Measurements from ENCODE around the gene TMEM51. TPM values are rescaled to one million over a fixed set of nuclear protein-coding genes. Genes with fewer than 3 reads are reported as not detected.

Gene TMEM51
- total and polyA plus RNA-seq, 4 experiments from 2014 or later, result 0.47 to 0.61 TPM; not detected in 2

GRCh38 chr1:15148941-15149340, 4.6 kb upstream of the TMEM51 start:
- H3K27ac Mint-ChIP-seq, result no peak overlapping the region
- no peak overlapping the region for H3K4me3 Mint-ChIP-seq
- no peaks in the 10 kb centered on the region for H3K36me3 ChIP-seq (ENCODE audit: insufficient read depth, low read length)
- H3K27me3 Mint-ChIP-seq, result peaks cover 36 to 49% of the 10 kb centered on the region in 2 donors
- peaks cover 0 to 12% (median under 1%) of the 10 kb centered on the region in 4 donors for H3K4me1 Mint-ChIP-seq
- peaks cover 12% of the 10 kb centered on the region for H3K27me3 ChIP-seq (ENCODE audit: insufficient read depth, low read length)
- no peak overlapping the region for H3K4me3 ChIP-seq (ENCODE audit: low read length in 2 of 2)
- no peaks in the 10 kb centered on the region for H3K9me3 ChIP-seq (ENCODE audit: control insufficient read depth in 1 of 2, low read length in 2 of 2)
- H3K9me3 Mint-ChIP-seq, result peaks cover 0 to 5% (median under 1%) of the 10 kb centered on the region in 8 donors
- no peak for DNase-seq
- peaks cover 0 to 3% of the 10 kb centered on the region in 2 donors for H3K36me3 Mint-ChIP-seq
- no peak overlapping the region for H3K27ac ChIP-seq (ENCODE audit: low read depth, low read length)
- intact Hi-C loops (cut with micrococcal nuclease), result no loop called here
- peaks cover 13% of the 10 kb centered on the region for H3K4me1 ChIP-seq (ENCODE audit: insufficient read depth, low read length)
- CTCF ChIA-PET (ENCODE audit: partially characterized antibody), result no interaction called here
- POLR2A ChIA-PET (ENCODE audit: partially characterized antibody), result no interaction called here

DNA sequence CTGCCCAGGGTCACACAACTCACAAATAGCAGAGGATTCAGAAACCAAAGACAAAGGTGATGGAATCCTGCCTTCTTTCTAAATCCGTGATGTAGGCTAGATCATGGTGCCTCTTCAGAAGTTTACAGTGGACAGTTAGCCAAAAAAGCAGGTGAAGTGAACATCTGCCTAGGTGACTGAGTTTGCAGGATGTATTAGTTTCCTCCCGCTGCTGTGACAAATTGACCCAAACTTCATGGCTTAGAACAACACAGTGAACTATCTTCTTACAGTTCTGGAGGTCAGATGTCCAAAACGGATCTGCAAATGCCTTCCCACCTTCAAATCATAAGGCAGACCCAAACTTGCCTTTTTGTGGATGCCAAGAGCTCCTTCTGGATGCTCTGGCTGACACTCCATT, 3.2 kb upstream of the TMEM51 start:
- Histone ChIP-seq H3K36me3 (ENCODE audit: insufficient read depth, low read length) (no peaks in the 10 kb centered on the region), H3K27me3 (ENCODE audit: insufficient read depth, low read length) (peaks cover 12% of the 10 kb centered on the region), H3K9me3 (ENCODE audit: control insufficient read depth in 1 of 2, low read length in 2 of 2) (no peaks in the 10 kb centered on the region), H3K4me1 (ENCODE audit: insufficient read depth, low read length) (peaks cover 17% of the 10 kb centered on the region), H3K27ac (ENCODE audit: low read depth, low read length) (no peak overlapping the region), H3K4me3 (ENCODE audit: low read length in 2 of 2) (no peak overlapping the region)
- DNase-seq, result no peak
- Mint-ChIP-seq H3K27ac (no peak overlapping the region), H3K4me1 (peaks cover 3 to 21% (median 8%) of the 10 kb centered on the region in 4 donors), H3K9me3 (peaks cover 0 to 5% (median under 1%) of the 10 kb centered on the region in 8 donors), H3K4me3 (no peak overlapping the region), H3K36me3 (peaks cover 0 to 3% of the 10 kb centered on the region in 2 donors), H3K27me3 (peaks cover 39 to 45% of the 10 kb centered on the region in 2 donors)
- CTCF ChIA-PET (ENCODE audit: partially characterized antibody), result interaction anchor here (1.3 kb wide), 1 partner anchor 22 kb away, joined by 6 read pairs; no protein-coding TSS in a partner anchor
- intact Hi-C loops (cut with micrococcal nuclease), result no loop called here
- POLR2A ChIA-PET (ENCODE audit: partially characterized antibody), result no interaction called here

- POLR2A ChIA-PET (ENCODE audit: partially characterized antibody), result no interaction called here
- Mint-ChIP-seq H3K9me3 (peaks cover 0 to 5% (median under 1%) of the 10 kb centered on the region in 8 donors), H3K4me3 (peak overlapping the region in 1 of 8 donors; percentile 5), H3K27me3 (peaks cover 43 to 44% of the 10 kb centered on the region in 2 donors), H3K27ac (no peak overlapping the region), H3K4me1 (peaks cover 7 to 31% (median 16%) of the 10 kb centered on the region in 4 donors), H3K36me3 (peaks cover 0 to 3% of the 10 kb centered on the region in 2 donors)
- Histone ChIP-seq H3K36me3 (ENCODE audit: insufficient read depth, low read length) (no peaks in the 10 kb centered on the region), H3K27me3 (ENCODE audit: insufficient read depth, low read length) (peaks cover 12% of the 10 kb centered on the region), H3K4me3 (ENCODE audit: low read length in 2 of 2) (no peak overlapping the region), H3K4me1 (ENCODE audit: insufficient read depth, low read length) (peaks cover 24% of the 10 kb centered on the region), H3K27ac (ENCODE audit: low read depth, low read length) (no peak overlapping the region), H3K9me3 (ENCODE audit: control insufficient read depth in 1 of 2, low read length in 2 of 2) (no peaks in the 10 kb centered on the region)
- intact Hi-C loops (cut with micrococcal nuclease), result no loop called here
- CTCF ChIA-PET (ENCODE audit: partially characterized antibody), result interaction anchor here (1.3 kb wide), 1 partner anchor 23 kb away, joined by 6 read pairs; no protein-coding TSS in a partner anchor
- no peak for DNase-seq
Measured at GRCh38 chr1:15151377-15151806, 2.2 kb upstream of the TMEM51 start.

GRCh38 chr1:15151871-15152270, 1.7 kb upstream of the TMEM51 start:
- H3K36me3 ChIP-seq (ENCODE audit: insufficient read depth, low read length), result no peaks in the 10 kb centered on the region
- no peak for DNase-seq
- intact Hi-C loops (cut with micrococcal nuclease), result no loop called here
- peaks cover 12% of the 10 kb centered on the region for H3K27me3 ChIP-seq (ENCODE audit: insufficient read depth, low read length)
- H3K4me3 ChIP-seq (ENCODE audit: low read length in 2 of 2), result no peak overlapping the region
- peaks cover 24% of the 10 kb centered on the region for H3K4me1 ChIP-seq (ENCODE audit: insufficient read depth, low read length)
- Mint-ChIP-seq H3K4me3 (peak overlapping the region in 5 of 8 donors; percentile 36 to 78 (median 62)), H3K27me3 (peaks cover 40 to 44% of the 10 kb centered on the region in 2 donors), H3K9me3 (peaks cover 0 to 5% (median under 1%) of the 10 kb centered on the region in 8 donors), H3K27ac (no peak overlapping the region), H3K4me1 (peaks cover 8 to 36% (median 19%) of the 10 kb centered on the region in 4 donors), H3K36me3 (peaks cover 0 to 3% of the 10 kb centered on the region in 2 donors)
- H3K9me3 ChIP-seq (ENCODE audit: control insufficient read depth in 1 of 2, low read length in 2 of 2), result no peaks in the 10 kb centered on the region
- ChIA-PET POLR2A (ENCODE audit: partially characterized antibody) (no interaction called here), CTCF (ENCODE audit: partially characterized antibody) (interaction anchor here (1.3 kb wide), 1 partner anchor 24 kb away, joined by 6 read pairs; no protein-coding TSS in a partner anchor)
- no peak overlapping the region for H3K27ac ChIP-seq (ENCODE audit: low read depth, low read length)

- no peak for DNase-seq
- peaks cover 8 to 40% (median 21%) of the 10 kb centered on the region in 4 donors for H3K4me1 Mint-ChIP-seq
- peak overlapping the region in 7 of 8 donors; percentile 24 to 78 (median 70) for H3K4me3 Mint-ChIP-seq
- CTCF ChIA-PET (ENCODE audit: partially characterized antibody), result no interaction called here
- H3K27me3 Mint-ChIP-seq, result peaks cover 40 to 44% of the 10 kb centered on the region in 2 donors
- intact Hi-C loops (cut with micrococcal nuclease), result no loop called here
- POLR2A ChIA-PET (ENCODE audit: partially characterized antibody), result no interaction called here
- Histone ChIP-seq H3K9me3 (ENCODE audit: control insufficient read depth in 1 of 2, low read length in 2 of 2) (no peaks in the 10 kb centered on the region), H3K4me3 (ENCODE audit: low read length in 2 of 2) (no peak overlapping the region), H3K27me3 (ENCODE audit: insufficient read depth, low read length) (peaks cover 12% of the 10 kb centered on the region), H3K36me3 (ENCODE audit: insufficient read depth, low read length) (no peaks in the 10 kb centered on the region), H3K4me1 (ENCODE audit: insufficient read depth, low read length) (peaks cover 24% of the 10 kb centered on the region), H3K27ac (ENCODE audit: low read depth, low read length) (no peak overlapping the region)
- H3K27ac Mint-ChIP-seq, result no peak overlapping the region
- H3K36me3 Mint-ChIP-seq, result peaks cover 0 to 3% of the 10 kb centered on the region in 2 donors
- peaks cover 0 to 5% (median under 1%) of the 10 kb centered on the region in 8 donors for H3K9me3 Mint-ChIP-seq
Measured at GRCh38 chr1:15152318-15153183, 996 bp upstream of the TMEM51 start.

DNA sequence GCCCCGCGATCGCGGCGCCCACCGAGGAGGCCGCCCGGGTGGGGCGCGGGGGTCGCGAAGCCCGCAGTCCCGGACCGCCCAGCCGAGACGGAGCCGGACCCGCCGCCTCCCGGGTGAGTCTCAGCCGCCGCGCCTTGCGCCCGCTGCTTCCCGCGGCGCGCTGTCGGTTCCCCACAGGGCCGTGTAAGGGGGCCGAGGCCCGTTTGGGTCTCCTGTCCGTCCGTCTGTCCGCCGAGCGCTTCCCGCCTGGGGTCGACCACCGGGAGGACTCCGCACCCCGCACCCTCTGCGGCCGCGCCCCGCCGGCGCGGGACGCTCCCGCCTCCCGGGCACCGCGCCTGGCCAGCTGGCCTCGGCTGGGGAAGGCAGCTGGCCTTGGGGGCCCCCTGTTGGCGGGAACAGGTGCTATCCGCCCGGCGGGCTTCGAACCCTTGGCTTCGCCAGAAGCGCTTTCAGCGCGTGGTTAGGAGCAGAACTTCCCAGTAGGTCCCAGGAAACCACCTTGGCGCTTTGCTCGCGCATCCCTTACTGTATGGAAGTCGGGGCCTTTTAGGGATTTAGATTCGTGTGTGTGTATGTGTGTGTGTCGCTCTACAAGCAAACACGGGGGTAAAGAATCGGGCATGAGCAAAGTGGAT, 414 bp downstream of the TMEM51 start:
- POLR2A ChIA-PET (ENCODE audit: partially characterized antibody), result no interaction called here
- H3K27me3 Mint-ChIP-seq, result peaks cover 29 to 35% of the 10 kb centered on the region in 2 donors
- no peaks in the 10 kb centered on the region for H3K36me3 ChIP-seq (ENCODE audit: insufficient read depth, low read length)

More for the DNA sequence above, 414 bp downstream of the TMEM51 start:
- no peak overlapping the region for H3K4me3 ChIP-seq (ENCODE audit: low read length in 2 of 2)
- H3K4me3 Mint-ChIP-seq, result peak overlapping the region; percentile 22 to 85 (median 70)
- H3K9me3 ChIP-seq (ENCODE audit: control insufficient read depth in 1 of 2, low read length in 2 of 2), result no peaks in the 10 kb centered on the region
- CTCF ChIA-PET (ENCODE audit: partially characterized antibody), result interaction anchor here (1.3 kb wide), 1 partner anchor 25 kb away, joined by 3 read pairs; no protein-coding TSS in a partner anchor
- peaks cover 8 to 40% (median 22%) of the 10 kb centered on the region in 4 donors for H3K4me1 Mint-ChIP-seq
- peaks cover 0 to 5% (median under 1%) of the 10 kb centered on the region in 8 donors for H3K9me3 Mint-ChIP-seq
- H3K4me1 ChIP-seq (ENCODE audit: insufficient read depth, low read length), result peaks cover 24% of the 10 kb centered on the region
- H3K27ac Mint-ChIP-seq, result peak overlapping the region in 1 of 7 donors; percentile 32
- H3K27me3 ChIP-seq (ENCODE audit: insufficient read depth, low read length), result peaks cover 12% of the 10 kb centered on the region
- intact Hi-C loops (cut with micrococcal nuclease), result no loop called here
- DNase-seq, result no peak
- H3K27ac ChIP-seq (ENCODE audit: low read depth, low read length), result no peak overlapping the region
- peaks cover 0 to 3% of the 10 kb centered on the region in 2 donors for H3K36me3 Mint-ChIP-seq

Data from CD4-positive, alpha-beta memory T cell (primary cell).